ENCODE measurements around the gene GDE1.

Gene GDE1

DNA sequence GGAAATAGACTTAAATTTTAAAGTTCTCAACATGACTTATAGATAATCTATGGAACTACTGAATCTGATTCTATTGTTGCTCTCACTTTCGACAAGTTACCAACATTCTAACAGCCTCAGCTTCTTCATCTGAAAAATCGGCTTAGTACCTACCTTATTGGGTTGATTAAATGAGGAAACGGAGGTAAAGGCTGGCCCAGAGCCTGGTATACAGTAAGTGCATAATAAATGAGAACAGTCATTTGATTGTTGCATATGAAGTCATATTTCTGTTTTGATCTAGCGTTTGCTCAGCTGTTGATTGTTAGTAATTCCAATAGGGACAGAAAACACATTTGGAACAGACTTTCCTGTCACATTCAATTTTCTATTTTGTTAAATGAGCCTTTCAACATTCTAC, 38.2 kb upstream of the GDE1 start:
- DNase-seq (ENCODE audit: low read depth in 1 of 2, low spot score in 1 of 2): no peak

DNA sequence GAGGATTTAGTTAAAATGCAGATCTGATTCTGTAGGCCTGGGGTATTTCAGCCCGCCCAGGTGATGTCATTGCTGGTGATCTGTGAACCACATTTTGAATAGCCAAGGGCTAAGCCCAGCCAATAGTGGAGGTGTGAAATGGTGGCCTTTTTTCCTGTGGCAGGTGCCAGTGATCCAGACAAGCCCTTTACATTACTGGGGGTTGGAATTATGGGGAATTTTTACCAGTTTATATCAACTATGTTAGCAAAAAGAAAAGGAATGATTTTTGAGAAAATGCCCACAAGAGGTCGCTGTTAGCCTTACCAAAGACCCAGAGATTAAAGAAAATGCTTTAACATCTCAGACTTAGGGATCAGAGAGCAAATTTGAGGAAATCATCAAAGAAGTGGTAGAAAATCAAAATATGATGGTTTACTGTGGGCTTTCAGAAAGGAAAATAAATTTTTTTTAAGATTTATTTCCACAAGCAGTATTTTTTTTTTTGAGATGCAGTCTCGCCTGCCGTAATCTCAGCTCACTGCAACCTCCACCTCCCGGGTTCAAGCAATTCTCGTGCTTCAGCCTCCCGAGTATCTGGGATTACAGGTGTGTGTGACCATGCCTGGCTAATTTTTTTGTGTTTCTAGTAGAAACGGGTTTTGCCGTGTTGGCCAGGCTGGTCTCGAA, 37.5 kb upstream of the GDE1 start:
- Histone ChIP-seq H3K4me3 (replicated peaks; ENCODE audit: insufficient read depth, low read length) (no peak overlapping the region), H3K27ac (replicated peaks) (no peak overlapping the region), H3K27me3 (ENCODE audit: insufficient read depth, poor library complexity, severe bottlenecking) (no peaks in the 10 kb centered on the region)
- DNase-seq (ENCODE audit: low read depth in 1 of 2, low spot score in 1 of 2): peak; percentile 29 to 38
- TF ChIP-seq, protein P1, sequence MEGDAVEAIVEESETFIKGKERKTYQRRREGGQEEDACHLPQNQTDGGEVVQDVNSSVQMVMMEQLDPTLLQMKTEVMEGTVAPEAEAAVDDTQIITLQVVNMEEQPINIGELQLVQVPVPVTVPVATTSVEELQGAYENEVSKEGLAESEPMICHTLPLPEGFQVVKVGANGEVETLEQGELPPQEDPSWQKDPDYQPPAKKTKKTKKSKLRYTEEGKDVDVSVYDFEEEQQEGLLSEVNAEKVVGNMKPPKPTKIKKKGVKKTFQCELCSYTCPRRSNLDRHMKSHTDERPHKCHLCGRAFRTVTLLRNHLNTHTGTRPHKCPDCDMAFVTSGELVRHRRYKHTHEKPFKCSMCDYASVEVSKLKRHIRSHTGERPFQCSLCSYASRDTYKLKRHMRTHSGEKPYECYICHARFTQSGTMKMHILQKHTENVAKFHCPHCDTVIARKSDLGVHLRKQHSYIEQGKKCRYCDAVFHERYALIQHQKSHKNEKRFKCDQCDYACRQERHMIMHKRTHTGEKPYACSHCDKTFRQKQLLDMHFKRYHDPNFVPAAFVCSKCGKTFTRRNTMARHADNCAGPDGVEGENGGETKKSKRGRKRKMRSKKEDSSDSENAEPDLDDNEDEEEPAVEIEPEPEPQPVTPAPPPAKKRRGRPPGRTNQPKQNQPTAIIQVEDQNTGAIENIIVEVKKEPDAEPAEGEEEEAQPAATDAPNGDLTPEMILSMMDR (IDR thresholded peaks at IDR 0.05; ENCODE audit: insufficient read depth, low read length): peak; percentile 12
- TF ChIP-seq GABPA (IDR thresholded peaks at IDR 0.05; ENCODE audit: low read depth): no peak

More for the DNA sequence above, 38.2 kb upstream of the GDE1 start:
- H3K27ac ChIP-seq (replicated peaks): no peak overlapping the region
- no peak for TF ChIP-seq POLR2AphosphoS5 (IDR thresholded peaks at IDR 0.05; ENCODE audit: low read depth)
- no peak for TF ChIP-seq GABPA (IDR thresholded peaks at IDR 0.05; ENCODE audit: low read depth)
- TF ChIP-seq, protein P1 (IDR thresholded peaks at IDR 0.05; ENCODE audit: insufficient read depth, low read length): no peak
- H3K4me3 ChIP-seq (replicated peaks; ENCODE audit: insufficient read depth, low read length): no peak overlapping the region
- no peaks in the 10 kb centered on the region for H3K27me3 ChIP-seq (ENCODE audit: insufficient read depth, poor library complexity, severe bottlenecking)

DNA sequence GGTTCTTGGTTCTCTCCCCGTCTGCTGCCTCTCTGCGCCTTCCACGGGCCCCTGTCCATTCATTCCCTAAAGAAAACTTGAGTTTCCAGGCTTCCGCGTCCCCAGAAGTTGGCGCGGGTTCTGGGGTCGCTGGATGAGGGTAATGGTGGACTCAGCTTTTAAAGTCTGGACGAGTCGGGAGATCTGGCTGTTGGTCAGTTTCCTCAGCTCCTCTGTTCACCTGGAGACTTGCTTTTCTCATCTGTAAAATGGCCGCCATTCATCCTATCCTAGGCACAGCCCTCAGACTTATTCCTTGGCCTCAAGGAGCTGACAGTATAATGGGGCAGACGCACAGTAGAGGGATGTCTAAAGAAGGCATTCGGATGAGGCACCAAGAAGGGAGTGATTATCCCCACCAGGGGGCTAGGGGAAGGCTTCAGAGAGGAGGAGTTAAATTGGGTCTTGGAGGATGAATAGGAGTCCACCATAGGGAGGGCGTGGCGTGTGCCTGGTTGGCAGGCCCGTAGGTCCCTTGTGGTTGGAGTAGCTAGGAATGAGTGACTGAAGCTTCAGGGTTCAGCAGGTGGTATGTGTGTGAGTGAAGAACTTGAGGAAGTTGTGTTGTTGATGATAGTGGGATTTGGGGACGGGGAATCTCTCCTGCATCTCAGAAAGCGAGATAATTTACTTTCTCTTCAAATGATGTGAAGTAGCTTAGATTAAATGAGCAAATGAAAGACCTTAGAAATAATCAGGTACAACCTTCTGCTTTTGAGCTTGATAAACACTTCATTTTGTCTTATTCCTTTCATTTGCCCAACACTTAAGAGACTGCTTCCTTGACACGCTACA, 34.3 kb upstream of the GDE1 start:
- peak overlapping the region; percentile 88 for H3K4me3 ChIP-seq (replicated peaks; ENCODE audit: insufficient read depth, low read length)
- H3K27ac ChIP-seq (replicated peaks): peak overlapping the region; percentile 93
- H3K27me3 ChIP-seq (ENCODE audit: insufficient read depth, poor library complexity, severe bottlenecking): no peaks in the 10 kb centered on the region
- TF ChIP-seq POLR2AphosphoS5 (IDR thresholded peaks at IDR 0.05; ENCODE audit: low read depth): no peak
- TF ChIP-seq GABPA (IDR thresholded peaks at IDR 0.05; ENCODE audit: low read depth): no peak
- TF ChIP-seq, protein P2, sequence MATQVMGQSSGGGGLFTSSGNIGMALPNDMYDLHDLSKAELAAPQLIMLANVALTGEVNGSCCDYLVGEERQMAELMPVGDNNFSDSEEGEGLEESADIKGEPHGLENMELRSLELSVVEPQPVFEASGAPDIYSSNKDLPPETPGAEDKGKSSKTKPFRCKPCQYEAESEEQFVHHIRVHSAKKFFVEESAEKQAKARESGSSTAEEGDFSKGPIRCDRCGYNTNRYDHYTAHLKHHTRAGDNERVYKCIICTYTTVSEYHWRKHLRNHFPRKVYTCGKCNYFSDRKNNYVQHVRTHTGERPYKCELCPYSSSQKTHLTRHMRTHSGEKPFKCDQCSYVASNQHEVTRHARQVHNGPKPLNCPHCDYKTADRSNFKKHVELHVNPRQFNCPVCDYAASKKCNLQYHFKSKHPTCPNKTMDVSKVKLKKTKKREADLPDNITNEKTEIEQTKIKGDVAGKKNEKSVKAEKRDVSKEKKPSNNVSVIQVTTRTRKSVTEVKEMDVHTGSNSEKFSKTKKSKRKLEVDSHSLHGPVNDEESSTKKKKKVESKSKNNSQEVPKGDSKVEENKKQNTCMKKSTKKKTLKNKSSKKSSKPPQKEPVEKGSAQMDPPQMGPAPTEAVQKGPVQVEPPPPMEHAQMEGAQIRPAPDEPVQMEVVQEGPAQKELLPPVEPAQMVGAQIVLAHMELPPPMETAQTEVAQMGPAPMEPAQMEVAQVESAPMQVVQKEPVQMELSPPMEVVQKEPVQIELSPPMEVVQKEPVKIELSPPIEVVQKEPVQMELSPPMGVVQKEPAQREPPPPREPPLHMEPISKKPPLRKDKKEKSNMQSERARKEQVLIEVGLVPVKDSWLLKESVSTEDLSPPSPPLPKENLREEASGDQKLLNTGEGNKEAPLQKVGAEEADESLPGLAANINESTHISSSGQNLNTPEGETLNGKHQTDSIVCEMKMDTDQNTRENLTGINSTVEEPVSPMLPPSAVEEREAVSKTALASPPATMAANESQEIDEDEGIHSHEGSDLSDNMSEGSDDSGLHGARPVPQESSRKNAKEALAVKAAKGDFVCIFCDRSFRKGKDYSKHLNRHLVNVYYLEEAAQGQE (IDR thresholded peaks at IDR 0.05; ENCODE audit: insufficient replicate concordance, low read depth): no peak
- no peak for TF ChIP-seq SPI1 (IDR thresholded peaks at IDR 0.05; ENCODE audit: borderline replicate concordance, low read depth)
- TF ChIP-seq, protein P1 (IDR thresholded peaks at IDR 0.05; ENCODE audit: insufficient read depth, low read length): no peak
- peak; percentile 76 to 84 for DNase-seq (ENCODE audit: low read depth in 1 of 2, low spot score in 1 of 2)

DNA sequence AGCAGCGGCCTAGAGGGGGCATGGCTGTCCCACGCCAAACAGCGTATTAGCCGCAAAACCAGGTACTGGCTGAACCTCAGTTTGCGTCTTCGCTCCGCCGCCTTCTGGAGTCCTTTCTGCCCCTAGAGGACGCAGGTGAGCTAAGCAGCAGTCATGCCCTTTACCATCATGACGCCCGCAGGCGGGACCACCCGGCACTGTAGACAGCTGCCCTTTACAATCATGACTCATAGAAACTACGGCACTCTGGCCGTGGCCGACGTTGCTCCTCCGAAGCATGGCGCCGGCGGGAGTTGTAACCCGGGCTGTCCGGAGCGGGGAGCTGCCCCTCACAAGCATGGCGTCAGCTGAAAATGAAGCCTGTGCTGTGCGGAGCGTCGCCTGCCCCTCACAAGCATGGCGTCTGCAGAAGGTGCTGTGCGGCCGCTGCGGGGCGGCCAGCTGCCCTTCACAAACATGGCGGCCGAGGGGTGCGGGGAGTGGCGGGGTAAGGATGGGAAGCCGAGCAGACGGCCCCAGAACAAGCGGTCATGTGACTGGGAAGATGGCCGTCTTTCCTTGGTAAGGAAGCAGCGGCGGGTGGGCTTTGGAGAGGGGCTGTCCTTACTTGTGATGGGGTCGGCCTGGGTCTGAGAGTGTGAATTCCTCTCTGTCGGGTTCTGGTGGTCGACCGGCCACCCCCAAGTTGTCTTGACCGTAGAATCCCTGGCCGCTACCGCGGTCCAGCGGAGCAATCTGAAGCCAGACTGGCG, 33.5 kb upstream of the GDE1 start, which contains the start of gene VPS35L:
Gene VPS35L (plus strand): TSS at position 518 of the 752 bp plus-strand sequence. CDS start 27 bp downstream, at position 545.
- Histone ChIP-seq H3K27me3 (ENCODE audit: insufficient read depth, poor library complexity, severe bottlenecking) (no peaks in the 10 kb centered on the region), H3K27ac (replicated peaks) (peak within 1 kb of the TSS; percentile 93), H3K4me3 (replicated peaks; ENCODE audit: insufficient read depth, low read length) (peak within 1 kb of the TSS; percentile 88)
- TF ChIP-seq GABPA (IDR thresholded peaks at IDR 0.05; ENCODE audit: low read depth): no peak; the same call in 1 of the 2 replicates
- TF ChIP-seq, protein P2 (IDR thresholded peaks at IDR 0.05; ENCODE audit: insufficient replicate concordance, low read depth): no peak
- TF ChIP-seq, protein P1 (IDR thresholded peaks at IDR 0.05; ENCODE audit: insufficient read depth, low read length): peak; percentile 51
- TF ChIP-seq SPI1 (IDR thresholded peaks at IDR 0.05; ENCODE audit: borderline replicate concordance, low read depth): no peak
- peak; percentile 73; the same call in 1 of the 2 replicates for TF ChIP-seq POLR2AphosphoS5 (IDR thresholded peaks at IDR 0.05; ENCODE audit: low read depth)
- peak; percentile 97 to 98 for DNase-seq (ENCODE audit: low read depth in 1 of 2, low spot score in 1 of 2)
